ENCODE data around the gene ALX4.

The ALX4 gene

GRCh38 chr11:44345781-44346180 lies 35.8 kb upstream of the ALX4 start:
- H3K4me1 ChIP-seq (ENCODE audit: low read length): peaks cover 6% of the 10 kb centered on the region
- peaks cover 21% of the 10 kb centered on the region; the same call in 1 of the 2 replicates for H3K27me3 ChIP-seq (ENCODE audit: low read depth, low read length)
- H3K4me2 ChIP-seq (ENCODE audit: low read length): no peak overlapping the region
- no peak for TF ChIP-seq EZH2phosphoT487 (IDR thresholded peaks at IDR 0.05; ENCODE audit: low read depth)
- TF ChIP-seq CTCF (IDR thresholded peaks at IDR 0.05; ENCODE audit: low read depth, low read length): no peak
- no peak overlapping the region for H3K27ac ChIP-seq (ENCODE audit: low read length)
- no peaks in the 10 kb centered on the region for H3K79me2 ChIP-seq (ENCODE audit: low read length)
- no peaks in the 10 kb centered on the region for H4K20me1 ChIP-seq (ENCODE audit: insufficient read depth, low read length)
- no peaks in the 10 kb centered on the region for H3K9me3 ChIP-seq (ENCODE audit: insufficient read depth, low read length)
- H3K9ac ChIP-seq (ENCODE audit: low read length): no peak overlapping the region
- no peak overlapping the region for H2AFZ ChIP-seq (ENCODE audit: low read depth, low read length)
- no peaks in the 10 kb centered on the region for H3K36me3 ChIP-seq (replicated peaks; ENCODE audit: low read depth, low read length)
- no peak overlapping the region for H3K4me3 ChIP-seq (ENCODE audit: low read length)

GRCh38 chr11:44344921-44345320 lies 35.0 kb upstream of the ALX4 start:
- H3K36me3 ChIP-seq (replicated peaks; ENCODE audit: low read depth, low read length): no peaks in the 10 kb centered on the region
- H3K9me3 ChIP-seq (ENCODE audit: insufficient read depth, low read length): no peaks in the 10 kb centered on the region
- H2AFZ ChIP-seq (ENCODE audit: low read depth, low read length): no peak overlapping the region
- no peak overlapping the region for H3K9ac ChIP-seq (ENCODE audit: low read length)
- peaks cover 21% of the 10 kb centered on the region; the same call in 1 of the 2 replicates for H3K27me3 ChIP-seq (ENCODE audit: low read depth, low read length)
- no peak overlapping the region for H3K27ac ChIP-seq (ENCODE audit: low read length)
- H3K4me1 ChIP-seq (ENCODE audit: low read length): no peaks in the 10 kb centered on the region
- H4K20me1 ChIP-seq (ENCODE audit: insufficient read depth, low read length): no peaks in the 10 kb centered on the region
- no peak overlapping the region for H3K4me3 ChIP-seq (ENCODE audit: low read length)
- H3K79me2 ChIP-seq (ENCODE audit: low read length): no peaks in the 10 kb centered on the region
- no peak overlapping the region for H3K4me2 ChIP-seq (ENCODE audit: low read length)
- TF ChIP-seq EZH2phosphoT487 (IDR thresholded peaks at IDR 0.05; ENCODE audit: low read depth) (no peak), CTCF (IDR thresholded peaks at IDR 0.05; ENCODE audit: low read depth, low read length) (no peak)

GRCh38 chr11:44344423-44344820 lies 34.5 kb upstream of the ALX4 start:
- H3K9me3 ChIP-seq (ENCODE audit: insufficient read depth, low read length): no peaks in the 10 kb centered on the region
- H3K36me3 ChIP-seq (replicated peaks; ENCODE audit: low read depth, low read length): no peaks in the 10 kb centered on the region
- no peak overlapping the region for H3K4me2 ChIP-seq (ENCODE audit: low read length)
- H2AFZ ChIP-seq (ENCODE audit: low read depth, low read length): no peak overlapping the region
- no peaks in the 10 kb centered on the region for H3K4me1 ChIP-seq (ENCODE audit: low read length)
- no peaks in the 10 kb centered on the region for H4K20me1 ChIP-seq (ENCODE audit: insufficient read depth, low read length)
- no peak overlapping the region for H3K27ac ChIP-seq (ENCODE audit: low read length)
- H3K9ac ChIP-seq (ENCODE audit: low read length): no peak overlapping the region
- H3K27me3 ChIP-seq (ENCODE audit: low read depth, low read length): peaks cover 21% of the 10 kb centered on the region; the same call in 1 of the 2 replicates
- H3K4me3 ChIP-seq (ENCODE audit: low read length): no peak overlapping the region
- TF ChIP-seq CTCF (IDR thresholded peaks at IDR 0.05; ENCODE audit: low read depth, low read length) (no peak), EZH2phosphoT487 (IDR thresholded peaks at IDR 0.05; ENCODE audit: low read depth) (no peak)
- H3K79me2 ChIP-seq (ENCODE audit: low read length): no peaks in the 10 kb centered on the region

- TF ChIP-seq EZH2phosphoT487 (IDR thresholded peaks at IDR 0.05; ENCODE audit: low read depth) (no peak), CTCF (IDR thresholded peaks at IDR 0.05; ENCODE audit: low read depth, low read length) (no peak)
- H2AFZ ChIP-seq (ENCODE audit: low read depth, low read length): no peak overlapping the region
- no peaks in the 10 kb centered on the region for H3K79me2 ChIP-seq (ENCODE audit: low read length)
- no peak overlapping the region for H3K4me3 ChIP-seq (ENCODE audit: low read length)
- no peaks in the 10 kb centered on the region for H3K36me3 ChIP-seq (replicated peaks; ENCODE audit: low read depth, low read length)
- H3K9ac ChIP-seq (ENCODE audit: low read length): no peak overlapping the region
- H3K4me1 ChIP-seq (ENCODE audit: low read length): no peaks in the 10 kb centered on the region
- H3K9me3 ChIP-seq (ENCODE audit: insufficient read depth, low read length): no peaks in the 10 kb centered on the region
- peaks cover 21% of the 10 kb centered on the region; the same call in 1 of the 2 replicates for H3K27me3 ChIP-seq (ENCODE audit: low read depth, low read length)
- no peak overlapping the region for H3K4me2 ChIP-seq (ENCODE audit: low read length)
- no peaks in the 10 kb centered on the region for H4K20me1 ChIP-seq (ENCODE audit: insufficient read depth, low read length)
- H3K27ac ChIP-seq (ENCODE audit: low read length): no peak overlapping the region
Observed at GRCh38 chr11:44343778-44344422, 34.0 kb upstream of the ALX4 start.
